Fibroblast of pulmonary artery (primary cell): ENCODE measurements around the gene TSPAN32.

ENCODE experiments used
- DNase-seq: peaks from one replicate; pipeline ENCODE4 v3.0.0-alpha.2; 2010; ENCODE audit warnings: low read depth
- H3K4me3 ChIP-seq: replicated peaks from 2 replicates; pipeline ENCODE4 v1.5.1; 2011; ENCODE audit warnings: low read depth, mild to moderate bottlenecking, control low read depth, low read length, moderate library complexity
- TF ChIP-seq, protein P1 (sequence below): IDR thresholded peaks from 2 replicates; pipeline ENCODE4 v1.5.1; 2011; ENCODE audit warnings: mild to moderate bottlenecking, control low read depth, low read length, inconsistent platforms; ENCODE audit errors: missing control alignments

TSPAN32 gene

DNA sequence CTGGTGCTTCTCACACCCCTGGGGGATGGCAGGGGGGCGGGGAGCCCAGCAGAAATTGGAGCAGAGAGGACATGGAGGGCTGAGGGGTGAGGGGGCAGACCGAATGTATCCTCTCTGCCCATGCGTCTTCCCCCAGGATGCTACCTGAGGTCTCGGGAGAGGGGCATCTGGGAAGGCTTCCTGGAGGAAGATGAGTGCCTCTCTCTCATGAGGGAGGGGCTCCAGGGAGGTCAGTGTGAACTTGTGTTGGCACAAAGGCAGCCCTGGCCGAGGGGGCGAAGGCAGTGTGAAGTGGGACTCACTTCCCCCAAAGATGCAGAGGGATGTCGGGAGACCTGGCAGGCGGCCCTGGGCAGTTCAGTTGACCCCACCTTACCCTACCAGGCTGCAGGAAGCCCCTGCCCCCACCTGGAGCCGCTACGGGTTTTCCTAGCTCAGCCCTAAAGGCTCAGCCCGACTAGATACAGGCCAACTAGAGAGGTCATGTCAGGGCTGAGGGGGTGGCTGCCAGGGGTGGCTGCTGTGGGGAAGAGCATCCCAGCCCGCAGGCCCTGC lies 41.8 kb upstream of the TSPAN32 start:
- no peak for DNase-seq
- H3K4me3 ChIP-seq, result no peak overlapping the region
- TF ChIP-seq, protein P1, sequence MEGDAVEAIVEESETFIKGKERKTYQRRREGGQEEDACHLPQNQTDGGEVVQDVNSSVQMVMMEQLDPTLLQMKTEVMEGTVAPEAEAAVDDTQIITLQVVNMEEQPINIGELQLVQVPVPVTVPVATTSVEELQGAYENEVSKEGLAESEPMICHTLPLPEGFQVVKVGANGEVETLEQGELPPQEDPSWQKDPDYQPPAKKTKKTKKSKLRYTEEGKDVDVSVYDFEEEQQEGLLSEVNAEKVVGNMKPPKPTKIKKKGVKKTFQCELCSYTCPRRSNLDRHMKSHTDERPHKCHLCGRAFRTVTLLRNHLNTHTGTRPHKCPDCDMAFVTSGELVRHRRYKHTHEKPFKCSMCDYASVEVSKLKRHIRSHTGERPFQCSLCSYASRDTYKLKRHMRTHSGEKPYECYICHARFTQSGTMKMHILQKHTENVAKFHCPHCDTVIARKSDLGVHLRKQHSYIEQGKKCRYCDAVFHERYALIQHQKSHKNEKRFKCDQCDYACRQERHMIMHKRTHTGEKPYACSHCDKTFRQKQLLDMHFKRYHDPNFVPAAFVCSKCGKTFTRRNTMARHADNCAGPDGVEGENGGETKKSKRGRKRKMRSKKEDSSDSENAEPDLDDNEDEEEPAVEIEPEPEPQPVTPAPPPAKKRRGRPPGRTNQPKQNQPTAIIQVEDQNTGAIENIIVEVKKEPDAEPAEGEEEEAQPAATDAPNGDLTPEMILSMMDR, result no peak

DNA sequence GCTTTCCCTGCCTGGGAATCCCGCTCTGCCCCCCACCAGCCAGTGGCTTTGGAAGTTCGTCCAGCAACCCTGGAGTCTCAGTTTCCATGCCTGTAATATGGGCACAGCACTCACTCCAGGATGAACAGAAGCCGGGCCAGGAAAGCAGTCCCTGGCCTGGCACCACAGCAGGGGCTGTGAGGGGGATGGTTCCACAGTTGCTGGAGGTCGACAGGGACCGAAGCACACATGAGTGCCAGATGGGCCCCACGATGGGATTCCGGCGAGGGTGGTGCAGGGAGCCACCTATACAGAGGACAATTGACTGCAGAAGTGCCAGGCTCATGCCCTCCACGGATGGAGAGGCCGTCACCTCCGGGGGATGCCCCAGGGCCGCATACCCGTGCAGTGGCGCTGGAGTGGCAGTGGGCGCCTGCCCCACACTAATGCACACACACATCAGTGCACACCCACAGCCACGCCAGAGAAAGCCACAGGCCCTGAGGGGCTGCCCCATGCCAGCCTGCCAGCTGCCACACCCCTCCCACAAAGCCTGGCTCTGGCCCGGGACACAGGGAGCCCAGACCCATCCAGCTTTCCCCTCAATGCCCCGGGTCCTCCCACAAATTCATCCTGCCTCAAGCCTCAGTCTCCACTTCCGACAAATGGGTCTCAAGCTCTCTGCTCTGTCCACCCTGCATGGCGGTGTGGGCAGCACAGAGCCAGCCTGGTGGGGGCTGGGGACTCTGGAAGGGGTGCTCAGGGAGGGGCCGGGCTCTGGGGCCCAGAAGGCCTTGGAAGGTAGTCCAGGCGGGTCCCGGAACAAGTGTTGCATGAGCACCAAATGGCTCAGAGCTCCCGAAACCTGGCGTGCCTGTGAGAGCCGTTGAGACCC lies 41.1 kb upstream of the TSPAN32 start:
- no peak overlapping the region for H3K4me3 ChIP-seq
- TF ChIP-seq, protein P1, result no peak
- no peak for DNase-seq

DNA sequence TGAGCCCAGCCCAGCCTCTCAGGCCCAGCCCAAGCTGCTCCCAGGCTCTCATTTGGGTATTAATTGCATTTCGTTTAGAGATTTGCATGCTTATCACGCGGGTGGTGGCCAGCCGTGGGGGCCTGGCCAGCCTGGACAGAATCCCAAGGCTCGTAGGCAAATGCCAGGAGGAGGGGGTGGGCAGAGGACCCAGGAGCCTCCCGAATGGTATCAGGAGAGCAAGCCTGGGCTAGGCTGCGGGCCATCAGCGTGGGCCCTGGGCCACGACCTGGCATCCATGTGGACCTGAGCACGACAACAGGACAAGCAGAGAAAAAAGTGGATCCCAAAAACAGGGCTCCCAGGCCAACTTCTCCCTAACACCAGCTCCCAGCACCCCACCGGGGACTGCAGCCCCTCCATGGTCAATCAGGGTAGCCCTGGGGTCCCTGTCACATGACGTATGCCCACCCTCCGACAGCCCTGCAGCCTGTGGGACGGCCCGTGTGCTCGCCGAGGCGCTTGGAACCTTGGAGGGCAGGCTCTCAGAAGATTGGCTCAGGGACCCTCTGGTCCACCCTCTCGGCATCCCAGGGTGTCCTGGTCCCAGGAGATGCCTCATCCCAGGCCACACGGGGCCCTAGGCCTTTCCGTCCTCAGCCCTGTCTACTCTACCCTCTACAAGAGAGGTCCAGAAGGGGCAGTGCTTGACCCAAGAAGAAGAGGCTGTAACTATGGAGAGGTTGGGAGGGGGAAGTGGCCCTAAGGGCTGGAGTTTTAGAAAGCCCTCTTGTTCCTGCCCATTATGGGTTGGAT lies 40.2 kb upstream of the TSPAN32 start:
- TF ChIP-seq, protein P1, result no peak
- no peak overlapping the region for H3K4me3 ChIP-seq
- no peak for DNase-seq

DNA sequence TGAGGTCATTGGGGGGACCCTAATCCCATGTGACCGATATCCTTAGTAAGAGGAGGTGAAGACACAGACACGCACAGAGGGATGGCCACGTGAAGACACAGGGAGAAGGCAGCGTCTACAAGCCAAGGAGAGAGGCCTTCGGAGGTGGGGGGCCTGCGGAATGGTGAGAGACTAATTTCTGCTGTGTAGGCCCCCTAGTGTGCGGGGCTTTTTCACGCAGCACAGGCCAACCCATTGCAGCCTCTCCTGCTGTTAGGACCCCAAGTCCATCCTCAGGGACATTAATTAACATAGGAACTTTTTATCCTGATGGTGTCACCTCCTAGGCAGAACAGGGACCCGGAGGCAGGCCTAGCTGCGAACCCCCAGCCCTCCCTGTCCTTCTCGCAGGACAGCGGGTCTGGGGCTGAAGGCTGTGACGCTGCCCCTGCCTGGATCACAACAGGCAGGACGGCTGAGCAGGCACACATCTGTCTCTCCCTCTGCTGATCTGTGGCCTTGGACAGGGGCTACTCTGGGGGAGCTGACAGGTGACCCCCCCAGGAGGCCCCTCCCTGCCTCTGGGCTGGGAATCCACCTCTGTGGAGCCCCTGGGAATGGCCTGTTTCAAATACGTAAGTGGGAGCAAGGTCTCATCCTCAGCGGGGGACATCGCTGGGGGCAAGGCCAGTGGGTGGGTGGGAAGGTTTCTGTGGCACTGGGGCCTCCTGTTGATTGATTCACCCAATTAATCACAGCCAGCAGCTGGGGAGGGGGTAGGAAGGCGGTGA lies 39.3 kb upstream of the TSPAN32 start:
- no peak overlapping the region for H3K4me3 ChIP-seq
- DNase-seq, result no peak

DNA sequence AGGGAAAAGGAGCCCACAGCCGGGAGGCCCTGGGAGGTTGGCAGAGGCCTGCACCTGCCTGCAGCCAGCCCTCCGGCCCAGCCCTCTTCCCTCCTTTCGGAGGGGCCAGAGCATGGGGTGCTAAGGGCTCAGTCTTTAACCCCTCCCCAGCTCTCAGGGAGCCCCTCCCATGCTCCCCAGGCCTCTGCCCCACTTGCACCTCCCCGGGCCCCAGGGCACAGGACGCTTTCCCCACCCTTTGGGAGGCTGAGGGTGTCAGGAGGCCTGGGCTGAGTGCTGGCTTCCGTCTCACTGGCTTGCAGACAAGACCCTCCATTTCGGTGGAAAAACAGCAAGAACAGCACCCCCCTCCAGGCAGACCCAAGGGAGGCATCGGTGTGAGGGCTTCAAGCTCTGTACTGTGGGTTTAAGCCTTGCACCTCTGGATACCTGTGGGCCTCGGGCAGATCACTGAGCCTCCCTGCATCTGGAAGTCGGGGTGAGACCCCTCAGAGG lies 38.7 kb upstream of the TSPAN32 start:
- TF ChIP-seq, protein P1, result no peak

More for the DNA sequence above, 39.3 kb upstream of the TSPAN32 start:
- TF ChIP-seq, protein P1, result no peak

DNA sequence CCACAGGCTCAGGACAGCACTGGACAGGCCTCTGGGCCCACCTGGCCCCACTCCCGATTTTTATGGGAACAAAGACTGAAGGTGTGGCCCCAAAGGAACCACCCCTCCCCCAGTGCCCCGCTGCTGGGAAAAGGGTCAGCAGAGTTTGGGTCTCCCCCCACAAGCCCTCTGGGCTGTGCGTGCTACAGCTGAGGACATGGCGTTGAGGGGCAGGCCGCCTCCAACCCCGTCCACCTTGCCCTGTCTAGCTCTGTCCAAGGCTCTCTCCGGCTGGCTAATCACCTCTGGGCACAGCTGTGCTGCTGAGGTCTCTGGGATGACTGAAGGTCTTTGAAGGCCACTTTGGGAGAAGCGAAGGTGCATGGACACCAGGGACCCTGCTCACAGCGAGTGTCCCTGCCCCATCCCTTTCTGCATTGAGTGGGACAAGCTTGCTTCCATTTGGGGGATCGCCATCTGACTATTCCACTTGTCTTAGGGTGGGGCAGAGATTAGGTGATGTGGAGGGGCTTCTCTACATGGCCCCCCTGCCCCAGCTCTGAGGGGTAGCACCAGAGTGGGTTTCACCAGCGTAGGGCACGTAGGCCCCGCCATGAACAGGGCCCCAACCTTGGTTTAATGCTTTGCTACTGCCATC lies 38.0 kb upstream of the TSPAN32 start:
- TF ChIP-seq, protein P1, result no peak
- no peak for DNase-seq
- H3K4me3 ChIP-seq, result no peak overlapping the region

More for the DNA sequence above, 38.7 kb upstream of the TSPAN32 start:
- H3K4me3 ChIP-seq, result no peak overlapping the region
- DNase-seq, result no peak
